LNCaP clone FGC (cell line): ENCODE measurements around the gene TLNRD1.

ENCODE experiments used
- DNase-seq: peaks from one replicate; pipeline ENCODE4 v3.0.0-alpha.2; 2011; ENCODE audit warnings: low read depth
- H3K4me3 ChIP-seq: 2 replicates; pipeline ENCODE4 v1.5.1; 2011; ENCODE audit warnings: mild to moderate bottlenecking, low read depth, low read length, control low read depth
- CTCF ChIP-seq: IDR thresholded peaks from 2 replicates; pipeline ENCODE4 v1.5.1; 2012; ENCODE audit warnings: mild to moderate bottlenecking; ENCODE audit not compliant: control insufficient read depth, insufficient read depth; ENCODE audit errors: extremely low read depth

TLNRD1 gene

GRCh38 chr15:81053621-81054020 lies 52.9 kb downstream of the TLNRD1 start:
- no peak overlapping the region for H3K4me3 ChIP-seq
- DNase-seq, result no peak
- TF ChIP-seq CTCF, result no peak

GRCh38 chr15:81054236-81054635 lies 53.5 kb downstream of the TLNRD1 start:
- no peak for TF ChIP-seq CTCF
- no peak overlapping the region for H3K4me3 ChIP-seq
- DNase-seq, result no peak
